Measurements from ENCODE around the gene TBC1D3B.
"Not testable (repeated sequence)": the region's sequence is repeated elsewhere in the genome, so short reads cannot be mapped to it uniquely, and the experiment has no call there.

The TBC1D3B gene

GRCh38 chr17:36181446-36182175 lies 5.2 kb upstream of the TBC1D3B start:
- not testable (repeated sequence) for DNase-seq (ENCODE audit: low spot score)

GRCh38 chr17:36168836-36169235 lies 7.6 kb downstream of the TBC1D3B start:
- not testable (repeated sequence) for DNase-seq (ENCODE audit: low spot score)

GRCh38 chr17:36153895-36154610 lies 22.4 kb downstream of the TBC1D3B start:
- no peak for DNase-seq (ENCODE audit: low spot score)

DNA sequence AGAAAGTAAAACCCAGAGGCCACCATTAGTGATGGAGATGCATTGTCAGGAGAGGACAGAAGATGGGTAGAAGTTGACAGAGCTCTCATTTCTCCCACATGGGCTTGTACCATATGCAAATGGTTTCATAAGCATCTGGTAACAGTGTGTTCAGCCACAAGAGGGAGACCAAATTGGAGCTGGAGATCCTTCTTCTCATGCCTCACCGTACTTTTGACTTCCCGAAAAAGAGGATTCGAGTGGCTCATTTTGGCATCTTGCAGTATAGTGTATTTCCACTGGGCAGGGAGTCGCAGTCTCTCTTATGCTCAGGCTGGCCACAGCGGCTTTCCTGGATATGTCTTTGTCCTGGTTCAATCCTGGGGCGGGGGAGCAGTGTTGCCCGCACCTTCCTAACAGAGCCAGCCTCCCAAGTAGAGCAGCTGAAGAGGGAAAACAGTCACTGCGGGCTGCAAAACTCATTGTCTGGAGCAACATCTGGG lies 23.8 kb downstream of the TBC1D3B start:
- DNase-seq (ENCODE audit: low spot score), result no peak

DNA sequence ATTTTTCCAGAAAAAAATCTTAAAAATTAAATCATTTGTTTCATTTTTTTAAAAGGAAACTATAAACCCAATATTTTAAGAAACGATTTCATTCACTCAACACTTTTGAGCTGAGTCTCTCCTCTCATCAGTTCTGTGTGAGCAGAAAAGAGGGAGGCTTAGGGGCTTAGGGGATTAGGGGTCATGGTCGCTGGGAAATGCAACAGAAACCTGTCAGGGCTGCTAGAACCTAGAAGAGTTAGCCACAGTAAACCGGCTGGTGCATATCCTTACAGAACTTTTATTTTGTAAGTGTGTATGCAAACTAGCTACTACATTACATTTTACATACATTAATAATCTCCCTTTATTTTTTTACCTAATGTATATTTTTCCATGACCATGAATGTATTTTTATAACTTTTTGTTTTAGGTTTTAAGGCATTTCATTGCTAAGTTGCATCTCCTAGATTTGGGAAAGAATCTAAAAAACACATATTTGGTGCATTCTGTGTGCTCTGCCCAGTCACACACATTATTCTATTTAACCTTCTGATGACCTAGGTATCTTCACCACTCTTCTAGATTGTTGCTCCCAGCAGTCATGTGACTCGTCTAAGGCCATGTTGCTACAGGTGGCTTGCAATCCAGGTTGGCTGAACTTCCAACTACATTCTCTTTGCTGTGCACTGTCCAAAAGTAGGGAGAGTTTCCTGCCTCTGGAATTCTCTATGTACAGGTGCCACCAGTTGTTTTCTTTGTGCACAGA lies 24.4 kb downstream of the TBC1D3B start:
- no peak for DNase-seq (ENCODE audit: low spot score)

GRCh38 chr17:36149296-36149820 lies 27.1 kb downstream of the TBC1D3B start:
- no peak for DNase-seq (ENCODE audit: low spot score)

GRCh38 chr17:36148559-36149295 lies 27.7 kb downstream of the TBC1D3B start:
- DNase-seq (ENCODE audit: low spot score), result peak; percentile 69

GRCh38 chr17:36147601-36148000 lies 28.8 kb downstream of the TBC1D3B start:
- DNase-seq (ENCODE audit: low spot score), result no peak

DNA sequence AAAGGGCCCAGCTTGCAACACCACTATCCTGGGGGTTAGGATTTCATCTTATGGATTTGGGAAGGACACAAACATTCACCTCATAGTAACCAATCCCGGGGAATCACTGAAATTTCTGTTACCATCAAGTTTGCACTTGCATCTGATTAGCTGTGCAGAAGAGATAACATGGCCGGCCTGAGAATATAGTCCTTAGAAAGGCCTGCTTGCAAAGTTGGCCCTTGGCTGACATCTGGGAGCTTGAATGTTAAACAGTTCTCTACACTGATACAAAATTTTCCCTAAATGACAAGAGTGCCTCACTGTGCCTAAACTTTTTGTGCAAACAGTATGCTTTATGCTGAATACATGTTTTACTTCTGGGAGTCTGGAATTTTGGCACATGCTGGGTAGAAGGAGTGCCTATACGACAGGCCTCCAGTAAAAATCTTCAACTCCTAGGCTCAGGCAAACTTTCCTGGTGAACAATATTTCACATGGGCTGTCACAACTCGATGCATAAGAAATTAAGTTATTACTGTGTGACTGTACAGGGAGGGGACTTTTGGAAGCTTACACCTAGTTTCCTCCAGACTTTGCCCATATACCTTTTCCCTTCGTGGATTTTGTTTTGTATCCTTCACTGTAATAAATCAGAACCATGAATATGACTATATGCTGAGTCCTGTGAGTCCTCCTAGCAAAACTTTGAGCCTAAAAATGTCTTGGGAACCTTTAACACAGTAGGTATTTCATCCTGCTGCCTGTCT lies 31.3 kb downstream of the TBC1D3B start:
- DNase-seq (ENCODE audit: low spot score), result no peak

DNA sequence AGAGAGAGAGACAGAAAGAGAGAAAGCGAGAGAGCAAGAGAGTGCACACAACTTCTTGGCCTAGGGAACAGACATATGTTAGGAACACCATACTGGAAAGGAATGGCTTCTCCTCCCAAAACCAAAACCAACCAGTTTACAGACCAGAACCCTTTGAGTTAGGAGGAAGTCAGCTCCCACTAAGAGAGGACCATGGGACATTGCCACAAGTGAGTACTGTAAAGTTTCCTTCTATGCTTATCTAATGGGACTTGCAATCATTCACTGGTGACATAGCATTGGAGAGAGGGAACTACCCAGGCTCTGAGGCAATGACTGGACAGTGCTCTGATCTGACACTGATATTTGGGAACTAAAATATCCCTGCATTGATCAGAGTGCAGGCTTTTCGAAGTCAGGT lies 32.4 kb downstream of the TBC1D3B start:
- DNase-seq (ENCODE audit: low spot score), result no peak

- DNase-seq (ENCODE audit: low spot score), result no peak
Measured at GRCh38 chr17:36142806-36143205, 33.6 kb downstream of the TBC1D3B start.

- no peak for DNase-seq (ENCODE audit: low spot score)
Measured at GRCh38 chr17:36142235-36142634, 34.2 kb downstream of the TBC1D3B start.

DNA sequence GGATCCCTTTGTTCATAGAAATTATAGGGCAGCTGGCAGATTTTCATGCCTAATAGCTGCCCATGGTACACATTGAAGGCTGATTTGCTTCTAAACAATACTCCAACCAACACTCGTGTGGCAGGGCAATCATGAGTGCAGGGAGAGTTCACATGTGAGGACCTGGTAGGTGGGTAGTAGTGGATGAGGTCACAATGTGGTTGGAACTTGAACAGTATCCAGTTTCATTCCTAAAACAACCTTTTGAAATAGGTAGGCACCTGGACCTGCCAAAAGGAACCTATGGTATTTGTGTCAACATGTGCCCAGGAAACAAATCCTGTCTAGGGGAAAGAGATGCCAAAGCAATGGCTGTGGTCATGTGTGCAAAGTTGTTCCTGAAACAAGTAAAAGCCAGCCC lies 40.0 kb downstream of the TBC1D3B start:
- DNase-seq (ENCODE audit: low spot score), result no peak

- DNase-seq (ENCODE audit: low spot score), result no peak
Measured at GRCh38 chr17:36136036-36136435, 40.4 kb downstream of the TBC1D3B start.

DNA sequence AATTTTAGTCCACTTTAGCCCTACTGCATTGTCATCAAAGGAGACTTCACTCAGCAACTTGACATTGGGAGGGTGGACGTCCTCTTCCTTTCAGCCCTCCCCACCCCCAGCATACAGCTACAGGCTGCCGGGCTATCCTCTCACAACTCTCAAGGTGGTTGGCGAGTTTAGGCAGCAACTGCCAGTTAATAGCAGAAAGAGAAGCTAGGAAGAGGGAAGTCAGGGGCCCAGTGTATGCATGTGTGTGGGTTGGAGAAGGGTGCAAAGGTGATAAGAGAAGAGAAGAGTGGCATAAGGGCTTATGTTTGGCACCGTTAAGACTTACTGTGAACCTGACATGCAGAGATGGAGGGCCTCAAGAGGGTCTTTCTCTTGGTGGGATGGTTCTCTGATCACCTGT lies 41.0 kb downstream of the TBC1D3B start:
- no peak for DNase-seq (ENCODE audit: low spot score)

DNA sequence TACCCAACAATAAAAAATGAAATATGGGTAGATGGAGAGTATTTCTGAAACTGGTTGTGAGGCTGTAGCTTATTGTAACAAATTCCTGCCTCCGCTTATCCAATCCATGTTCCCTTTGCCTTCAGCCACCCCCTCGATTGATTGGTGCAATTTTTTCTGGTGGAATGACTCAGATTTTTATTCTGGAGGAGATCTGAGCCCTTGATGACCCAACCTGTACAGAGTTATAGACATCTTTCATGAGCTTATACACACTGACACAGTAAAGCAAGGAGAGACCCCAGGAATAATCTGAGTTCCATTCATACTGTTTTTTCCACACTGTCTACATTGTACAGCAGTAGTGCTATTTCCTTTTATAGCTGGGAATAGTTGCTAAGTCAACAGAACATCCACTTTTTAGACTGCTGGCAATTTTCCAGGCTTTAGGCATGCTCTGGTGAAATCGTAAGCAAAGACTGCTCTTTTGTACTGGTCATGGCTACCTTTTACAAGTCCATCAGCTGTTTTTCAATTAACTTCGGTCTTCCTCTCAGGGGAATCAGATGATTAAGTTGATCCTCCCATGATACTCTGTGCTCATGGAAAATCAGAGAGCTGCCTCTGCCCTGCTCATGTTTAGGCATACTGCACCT lies 42.7 kb downstream of the TBC1D3B start:
- DNase-seq (ENCODE audit: low spot score), result no peak

DNA sequence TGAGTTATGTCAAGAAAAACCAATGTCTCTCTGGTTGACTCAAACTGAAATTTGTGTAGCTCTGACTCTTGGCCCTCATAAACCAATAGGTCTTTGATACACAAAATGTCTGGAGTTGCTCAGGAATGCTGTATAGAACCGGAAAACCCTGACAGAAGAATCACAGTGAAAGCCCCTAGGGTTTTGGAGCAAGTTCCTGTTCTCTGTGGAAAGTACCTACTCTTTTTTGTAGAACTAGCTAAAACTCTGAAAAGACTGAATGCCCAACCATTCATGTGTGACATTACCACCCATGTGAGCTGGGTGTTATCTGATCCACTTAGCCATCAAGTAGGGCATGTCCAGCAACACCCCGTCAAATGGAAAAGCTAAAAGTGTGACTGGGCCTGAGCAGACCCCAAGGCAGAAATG lies 44.0 kb downstream of the TBC1D3B start:
- DNase-seq (ENCODE audit: low spot score), result no peak

GRCh38 chr17:36131931-36132330 lies 44.5 kb downstream of the TBC1D3B start:
- DNase-seq (ENCODE audit: low spot score), result no peak

- DNase-seq (ENCODE audit: low spot score), result no peak
Measured at GRCh38 chr17:36131421-36131820, 45.0 kb downstream of the TBC1D3B start.

GRCh38 chr17:36130346-36130745 lies 46.1 kb downstream of the TBC1D3B start:
- no peak for DNase-seq (ENCODE audit: low spot score)

DNA sequence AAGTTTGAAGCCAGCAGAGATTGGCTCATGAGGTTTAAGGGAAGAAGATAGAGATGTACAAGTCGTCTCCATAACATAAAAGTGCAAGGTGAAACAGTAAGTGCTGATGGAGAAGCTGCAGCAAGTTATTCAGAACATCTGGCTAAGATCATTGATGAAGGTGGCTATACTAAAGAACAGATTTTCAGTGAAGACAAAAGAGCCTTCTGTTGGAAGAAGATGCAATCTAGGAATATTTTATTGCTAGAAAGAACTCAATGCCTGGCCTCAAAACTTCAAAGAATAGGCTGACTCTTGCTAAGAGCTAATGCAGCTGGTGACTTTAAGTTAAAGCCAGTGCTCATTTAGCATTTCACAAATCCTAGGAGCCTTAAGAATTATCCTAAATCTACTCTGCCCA lies 46.8 kb downstream of the TBC1D3B start:
- no peak for DNase-seq (ENCODE audit: low spot score)
